NOMO-1 (cell line): ENCODE measurements around the gene NAT9.
A peak's percentile ranks its signal among the peaks of the same experiment; 100 is the strongest.

Experiments
- DNase-seq, 2 experiments: peaks; one replicate each; lab custom pipeline; 2025; ENCODE audit not compliant: unreplicated experiment in 2 of 2; lab: John Stamatoyannopoulos, UW

The NAT9 gene

GRCh38 chr17:74746922-74747321 is 29.2 kb downstream of the NAT9 start:
- peak; percentile 37 to 47 for DNase-seq

DNA sequence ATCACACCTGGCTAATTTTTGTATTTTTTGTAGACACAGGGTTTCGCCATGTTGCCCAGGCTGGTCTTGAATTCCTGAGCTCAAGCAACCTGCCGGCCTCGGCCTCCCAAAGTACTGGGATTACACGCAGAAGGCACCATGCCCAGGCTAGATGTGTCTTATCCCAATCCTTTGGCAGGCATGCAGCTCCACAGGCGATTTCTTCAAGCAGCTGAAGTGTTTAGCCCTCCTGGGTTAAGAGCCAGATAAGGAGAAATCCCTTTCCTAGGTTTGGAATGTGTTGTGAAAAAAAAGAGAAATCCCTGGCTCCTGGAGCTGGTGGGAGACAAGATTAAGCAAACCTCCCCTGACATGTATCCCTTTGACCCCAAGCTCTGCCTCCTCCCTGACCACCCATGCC is 29.8 kb downstream of the NAT9 start:
- no peak for DNase-seq

DNA sequence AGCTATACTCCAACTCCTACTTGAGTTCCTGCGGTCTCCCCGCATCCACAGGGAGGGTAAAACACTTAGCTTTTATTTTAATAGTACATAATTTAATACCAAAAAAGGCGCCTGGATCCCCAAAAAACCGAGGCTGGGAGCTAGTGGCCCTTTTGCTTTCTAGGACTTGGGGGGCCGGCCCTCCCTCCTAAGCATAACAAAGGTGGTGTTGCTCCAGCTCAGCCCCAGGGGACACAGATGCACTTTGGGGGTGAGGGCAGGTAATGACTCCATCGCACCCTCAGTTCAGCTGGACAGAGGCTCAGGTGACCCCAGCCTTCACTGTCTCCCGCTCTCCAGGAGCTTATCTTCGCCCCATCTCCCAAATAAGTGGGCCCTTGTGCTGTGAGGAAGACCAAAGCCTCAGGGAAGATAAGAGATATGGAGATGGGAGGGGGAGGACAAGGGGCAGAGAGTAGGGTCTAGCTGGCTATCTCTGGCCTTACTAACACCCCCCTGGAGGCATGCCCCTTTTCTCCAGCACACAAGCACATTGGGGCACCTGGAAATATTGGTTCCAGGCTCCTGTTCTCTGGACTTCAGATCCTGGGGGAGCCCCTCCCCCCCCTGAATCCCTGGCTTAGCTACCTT is 30.5 kb downstream of the NAT9 start:
- DNase-seq = no peak

- DNase-seq = peak; percentile 20 to 49
These were observed 31.2 kb downstream of the NAT9 start for GRCh38 chr17:74744714-74745547.

- DNase-seq = no peak
These were observed 31.8 kb downstream of the NAT9 start for GRCh38 chr17:74744349-74744713.

- no peak for DNase-seq
These were observed 32.4 kb downstream of the NAT9 start for GRCh38 chr17:74743755-74744154.

- no peak for DNase-seq
These were observed 33.1 kb downstream of the NAT9 start for GRCh38 chr17:74742978-74743545.

- DNase-seq = peak; percentile 83 to 89
These were observed 34.0 kb downstream of the NAT9 start for GRCh38 chr17:74742153-74742515.

DNA sequence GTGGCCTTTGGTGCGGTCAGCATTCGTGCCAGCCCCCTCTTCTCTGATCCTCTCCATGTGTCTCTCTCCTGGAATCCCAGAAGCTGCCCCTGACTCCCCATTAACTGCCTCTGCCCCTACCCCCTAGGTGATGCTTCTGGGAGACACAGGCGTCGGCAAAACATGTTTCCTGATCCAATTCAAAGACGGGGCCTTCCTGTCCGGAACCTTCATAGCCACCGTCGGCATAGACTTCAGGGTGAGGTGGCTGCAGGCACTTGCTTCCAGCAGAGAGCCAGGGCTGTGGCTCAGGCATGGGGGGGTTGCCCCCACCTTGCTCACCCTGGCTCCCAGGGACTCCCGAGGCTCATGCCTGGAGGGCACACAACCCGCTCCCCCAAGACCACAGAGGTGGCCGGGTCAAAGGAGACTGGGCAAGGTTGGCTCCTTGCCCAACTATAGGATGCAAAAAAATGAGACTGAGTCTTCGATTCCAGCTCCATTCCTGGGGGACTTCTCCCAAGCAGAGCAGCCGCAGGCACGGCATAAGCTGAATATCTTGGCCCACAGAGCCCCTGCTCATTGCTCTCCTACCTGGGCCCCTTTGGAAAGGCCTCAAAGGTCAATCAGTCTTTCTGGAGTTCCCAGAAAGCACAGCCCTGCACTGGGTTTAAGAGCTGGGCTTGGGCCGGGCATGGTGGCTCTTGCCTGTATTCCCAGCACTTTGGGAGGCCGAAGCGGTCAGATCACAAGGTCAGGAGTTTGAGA is 35.3 kb downstream of the NAT9 start:
- no peak for DNase-seq

DNA sequence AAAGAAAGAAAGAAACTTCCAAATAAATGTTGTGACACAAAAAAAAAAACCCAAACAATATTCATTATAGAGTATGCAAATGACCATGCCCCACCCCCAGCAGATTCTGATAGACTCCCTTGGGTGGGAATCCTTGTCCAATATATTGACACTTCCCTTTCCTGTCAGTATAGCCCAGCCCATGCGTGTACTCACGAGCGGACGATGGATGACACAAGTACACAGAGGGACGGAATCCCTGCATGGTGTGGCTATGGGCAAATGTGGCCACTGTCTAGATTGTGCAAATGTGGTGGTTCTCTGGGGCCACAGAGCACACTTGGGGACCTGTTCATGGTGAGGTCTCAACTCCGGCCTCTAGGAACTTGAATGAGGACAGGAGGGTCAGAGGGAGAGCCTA is 36.0 kb downstream of the NAT9 start:
- DNase-seq = peak in 1 of 2 experiments; percentile 17

- no peak for DNase-seq
These were observed 36.8 kb downstream of the NAT9 start for GRCh38 chr17:74739227-74739831.

DNA sequence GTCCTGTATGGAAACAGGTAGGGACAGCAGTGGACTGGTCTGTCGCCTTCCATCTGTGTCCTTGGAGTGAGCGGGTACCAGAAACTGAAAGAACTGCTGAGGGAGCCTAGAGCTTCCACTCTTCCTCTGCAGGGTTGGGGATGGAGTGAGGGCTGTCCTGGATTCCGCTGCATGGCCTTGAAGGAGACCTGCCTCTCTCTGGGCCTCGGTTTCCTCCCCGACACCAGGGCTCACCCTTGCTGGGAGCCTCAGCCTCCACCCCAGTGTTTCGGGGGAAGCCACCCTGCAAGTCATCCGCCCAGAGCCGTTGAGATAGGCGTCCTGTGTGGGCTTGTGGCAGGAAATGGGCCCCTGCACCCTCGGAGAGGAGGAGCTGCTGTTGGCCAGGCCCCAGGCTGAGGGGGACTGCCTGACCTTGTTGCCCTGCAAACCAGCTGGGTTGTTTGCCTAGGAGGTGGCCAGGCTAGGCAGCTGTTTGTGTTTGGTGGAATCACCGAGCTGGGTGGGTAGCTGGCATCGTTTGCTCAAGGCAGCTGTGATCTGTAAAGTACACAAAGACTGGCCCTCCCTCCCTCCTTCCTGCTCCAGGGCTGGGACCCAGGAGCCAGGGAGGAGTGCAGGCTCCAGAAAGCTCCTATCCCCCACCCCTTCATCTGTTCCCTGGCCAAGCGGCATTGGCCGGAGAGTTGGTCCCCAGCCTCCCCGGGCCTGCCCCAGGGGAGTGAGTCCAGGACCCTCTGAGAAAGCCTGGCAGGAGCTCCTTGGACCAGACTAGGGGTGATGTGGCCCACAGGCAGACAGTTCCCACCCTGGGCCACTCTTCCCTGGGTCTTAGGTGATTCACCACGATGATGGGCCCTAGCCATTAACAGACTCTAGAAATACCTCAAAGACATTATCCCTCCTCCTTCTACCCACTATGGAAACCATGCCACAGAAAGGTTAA is 37.8 kb downstream of the NAT9 start:
- DNase-seq = peak; percentile 88 to 91

DNA sequence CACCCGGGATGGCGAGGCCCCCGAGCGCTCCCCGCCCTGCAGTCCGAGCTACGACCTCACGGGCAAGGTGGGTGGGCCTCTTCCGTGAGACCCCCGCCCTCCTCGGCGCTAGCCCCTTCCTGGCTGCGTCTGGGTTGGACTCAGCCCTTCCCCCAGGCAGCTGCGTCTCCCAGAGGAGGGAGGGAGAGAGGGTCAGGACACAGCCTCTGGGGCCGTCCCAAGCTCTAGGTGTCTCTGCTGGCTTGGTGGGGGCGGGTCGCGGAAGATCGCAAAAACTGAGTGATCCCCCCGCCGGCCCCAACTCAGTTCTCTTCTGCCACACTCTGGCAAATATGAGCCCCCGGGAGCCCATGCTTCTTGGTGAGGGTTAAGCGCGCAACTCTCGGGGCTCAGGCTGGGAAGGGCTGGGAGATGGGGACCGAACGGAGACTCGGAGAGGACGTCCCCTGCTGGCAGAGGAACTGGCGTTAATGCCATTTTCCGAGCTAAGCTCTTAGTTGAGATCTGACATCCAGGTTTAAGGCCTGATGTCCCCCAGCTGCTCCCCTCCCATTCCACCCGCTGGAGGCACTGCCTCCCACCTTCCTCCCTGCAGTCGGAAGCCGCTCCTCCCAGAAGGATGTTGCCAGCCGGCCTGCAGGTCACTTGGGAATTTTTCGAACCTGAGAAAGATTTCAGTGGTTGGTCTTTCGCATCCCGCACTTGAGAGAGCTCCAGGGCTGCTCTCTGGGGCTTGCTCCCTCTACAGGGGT is 38.7 kb downstream of the NAT9 start:
- DNase-seq = peak; percentile 55

GRCh38 chr17:74736513-74737298 is 39.4 kb downstream of the NAT9 start, which contains the start of gene RAB37:
RAB37 (plus strand) TSS chr17:74737256; CDS start chr17:74737273, 17 bp downstream.
- DNase-seq = peak; percentile 97 to 99

DNA sequence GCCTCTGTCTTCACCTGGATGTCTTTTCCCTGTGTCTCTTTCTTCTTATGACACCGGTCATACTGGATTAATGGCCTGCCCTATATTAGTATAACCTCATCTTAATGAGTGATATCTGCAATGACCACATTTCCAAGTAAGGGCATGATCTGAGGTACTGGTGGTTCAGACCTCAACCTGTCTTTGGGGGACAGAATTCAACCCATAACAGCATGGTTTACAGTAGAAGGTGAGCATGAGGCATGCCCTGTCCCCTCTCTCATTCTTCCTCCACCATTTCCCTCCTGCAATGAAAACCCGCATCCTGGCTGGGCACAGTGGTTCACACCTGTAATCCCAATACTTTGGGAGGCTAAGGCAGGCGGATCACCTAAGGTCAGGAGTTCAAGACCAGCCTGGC is 41.9 kb downstream of the NAT9 start:
- DNase-seq = no peak

DNA sequence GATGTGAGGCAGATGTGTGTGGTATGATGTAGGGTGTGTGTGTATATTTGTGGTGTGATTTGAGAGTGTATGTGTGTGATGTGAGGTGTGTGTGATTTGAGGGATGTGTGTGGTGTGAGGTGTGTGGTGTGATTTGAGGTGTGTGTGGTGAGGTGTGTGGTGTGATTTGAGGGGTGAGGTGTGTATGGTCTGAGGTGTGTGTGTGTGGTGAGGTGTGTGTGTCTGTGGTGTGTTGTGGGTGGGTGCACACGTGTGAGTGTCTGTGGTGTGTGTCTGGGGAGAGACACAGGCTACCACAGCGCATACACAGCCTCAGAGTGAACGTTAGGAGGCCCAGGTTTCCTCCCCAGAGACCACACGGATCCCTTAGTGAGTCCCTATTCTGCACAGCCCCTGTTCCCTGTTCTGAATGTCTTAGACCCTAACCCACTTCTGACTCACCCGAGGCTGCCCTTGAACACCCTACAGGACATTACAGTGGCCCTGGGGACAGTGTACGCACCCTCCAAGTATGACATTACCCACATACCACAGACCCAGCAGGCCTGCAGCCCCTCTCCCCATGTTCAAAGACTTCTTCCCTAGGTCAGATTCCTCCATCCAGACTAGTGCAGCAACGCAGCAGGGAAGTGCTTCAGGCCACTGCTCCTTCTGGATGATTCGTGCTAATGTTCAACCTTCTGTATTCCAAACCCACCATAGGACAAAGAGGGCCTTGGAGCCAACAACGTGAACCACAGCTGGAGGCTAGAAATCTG is 42.6 kb downstream of the NAT9 start:
- no peak for DNase-seq

DNA sequence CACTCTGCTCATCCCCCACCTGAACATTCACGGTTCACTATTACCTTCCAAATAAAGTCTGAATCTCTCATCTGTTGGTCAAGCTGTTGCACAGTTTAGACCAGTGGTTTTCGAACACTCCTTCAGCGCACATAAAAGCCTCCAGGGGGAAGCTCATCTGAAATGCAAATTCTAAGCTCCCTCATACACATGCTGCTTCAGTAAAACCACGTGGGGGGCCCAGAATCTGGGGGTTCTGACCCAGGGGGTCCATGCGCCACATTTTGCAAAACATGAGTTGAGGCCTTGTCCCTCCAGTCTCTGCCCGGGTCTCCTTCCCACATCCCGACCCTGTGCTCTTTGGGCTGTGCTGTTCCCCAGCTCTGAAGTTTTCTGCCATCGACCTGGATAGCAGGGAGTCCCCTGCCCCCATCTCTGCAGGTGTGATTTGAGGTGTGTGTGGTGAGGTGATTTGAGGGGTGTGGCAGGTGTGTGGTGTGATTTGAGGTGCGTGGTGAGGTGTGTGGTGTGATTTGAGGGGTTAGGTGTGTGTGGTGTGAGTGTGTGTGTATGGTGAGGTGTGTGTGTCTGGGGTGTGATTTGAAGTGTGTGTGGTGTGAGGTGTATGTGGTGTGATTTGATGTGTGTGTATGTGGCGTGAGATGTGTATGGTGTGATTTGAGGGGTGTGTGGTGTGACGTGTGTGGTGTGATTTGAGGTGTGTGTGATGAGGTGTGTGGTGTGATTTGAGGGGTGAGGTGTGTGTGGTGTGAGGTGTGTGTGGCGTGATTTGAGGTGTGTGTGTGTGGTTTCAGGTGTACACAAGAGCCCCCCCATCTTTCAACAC is 43.9 kb downstream of the NAT9 start:
- DNase-seq = no peak
